ENCODE results near the gene NOTCH4. TPM values are rescaled to one million over a fixed set of nuclear protein-coding genes. Genes with fewer than 3 reads are reported as not detected.

The NOTCH4 gene
- total RNA-seq, 2 experiments from 2014 or later: 1.2 to 1.3 TPM

DNA sequence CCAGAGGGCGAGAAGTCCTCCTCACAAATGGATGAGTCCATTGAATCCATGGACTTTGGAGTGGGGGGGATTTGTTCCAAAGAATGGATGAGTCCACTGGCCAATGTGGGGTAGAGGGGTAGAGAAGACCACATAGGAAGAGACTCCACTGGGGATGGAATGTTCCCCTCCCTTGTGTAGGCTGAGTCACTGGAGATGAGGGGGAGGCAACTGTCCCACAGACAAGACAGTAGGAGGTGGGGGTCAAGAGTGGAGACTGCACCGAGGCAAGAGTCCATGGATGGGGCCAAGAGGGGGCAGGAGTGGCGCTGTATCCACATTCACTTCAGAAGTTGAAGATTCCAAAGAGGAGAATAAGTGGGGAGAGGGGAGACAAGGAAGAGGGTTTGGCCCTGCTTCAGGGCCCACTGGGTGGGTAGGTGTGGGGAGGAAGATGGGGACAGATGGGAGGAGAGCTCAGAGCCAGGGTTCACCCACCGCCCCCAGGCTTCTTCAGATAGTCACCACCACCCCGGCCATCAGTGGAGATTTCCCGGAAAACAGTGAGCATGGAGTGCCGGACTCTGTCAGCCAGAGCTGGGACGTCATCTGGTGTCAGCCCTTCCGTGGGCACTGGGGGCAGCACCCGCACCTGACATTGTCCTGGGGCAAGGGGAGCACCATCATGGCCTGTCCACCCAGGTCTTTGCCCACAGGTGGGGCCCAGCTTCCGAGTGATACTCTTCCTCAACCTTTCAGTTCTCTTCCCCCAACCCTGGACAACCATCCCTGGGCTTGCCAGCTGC lies 54.9 kb downstream of the NOTCH4 start:
- no peak for DNase-seq
- no peak for TF ChIP-seq CTCF (IDR thresholded peaks at IDR 0.05)
- H3K36me3 Mint-ChIP-seq (ENCODE audit: low read depth): peaks cover 22% of the 10 kb centered on the region
- H3K9me3 Mint-ChIP-seq: no peaks in the 10 kb centered on the region
- ChIA-PET CTCF (interaction anchor here (1.3 to 2.6 kb wide), 2 partner anchors 21 to 50 kb away, joined by 3 to 7 read pairs; partner anchors contain the start of gene PBX2), POLR2A (no interaction called here)
- intact Hi-C loops (cut with micrococcal nuclease): no loop called here
- H3K4me1 Mint-ChIP-seq (ENCODE audit: low read depth): peaks cover 22% of the 10 kb centered on the region
- H3K27me3 Mint-ChIP-seq: no peaks in the 10 kb centered on the region
- H3K4me3 Mint-ChIP-seq: no peak overlapping the region
- H3K27ac Mint-ChIP-seq: no peak overlapping the region
- peak; percentile 41 for ATAC-seq

- CTCF ChIA-PET: interaction anchor here (2.6 kb wide), 1 partner anchor 50 kb away, joined by 7 read pairs; no protein-coding TSS in a partner anchor
- no peak for DNase-seq
- POLR2A ChIA-PET: no interaction called here
Measured at GRCh38 chr6:32168350-32168749, 55.5 kb downstream of the NOTCH4 start.

DNA sequence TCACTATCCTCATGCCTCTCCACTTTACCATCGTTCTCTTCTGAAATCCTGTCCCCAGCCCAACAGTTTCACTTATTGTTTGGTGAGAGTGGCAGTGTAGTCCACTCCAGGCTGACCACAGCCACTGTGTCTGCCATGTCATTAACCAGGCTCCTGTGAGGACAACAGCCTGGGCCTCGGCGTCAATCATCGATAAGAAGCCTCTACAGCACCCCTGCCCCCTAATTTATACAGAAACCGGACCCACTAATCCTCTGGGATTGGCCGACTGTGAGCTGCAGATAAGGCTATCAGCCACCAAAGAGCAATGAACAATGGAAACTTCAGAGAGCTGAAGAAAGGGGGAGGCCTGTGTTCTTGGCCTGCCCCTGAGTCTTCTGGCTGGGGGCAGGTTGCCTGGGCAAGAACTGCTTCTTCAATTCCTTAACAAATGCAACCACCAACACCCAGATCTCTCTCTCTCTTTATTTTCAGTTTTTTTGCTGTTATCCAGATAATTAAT lies 56.1 kb downstream of the NOTCH4 start:
- DNase-seq: no peak
- ATAC-seq: no peak
- peaks cover 10% of the 10 kb centered on the region for H3K4me1 Mint-ChIP-seq (ENCODE audit: low read depth)
- intact Hi-C loops (cut with micrococcal nuclease): no loop called here
- H3K36me3 Mint-ChIP-seq (ENCODE audit: low read depth): peaks cover 26% of the 10 kb centered on the region
- ChIA-PET CTCF (interaction anchor here (2.6 kb wide), 1 partner anchor 49 kb away, joined by 7 read pairs; no protein-coding TSS in a partner anchor), POLR2A (interaction anchor here (0.8 kb wide), 1 partner anchor 9 kb away, joined by 3 read pairs; no protein-coding TSS in a partner anchor)
- no peaks in the 10 kb centered on the region for H3K9me3 Mint-ChIP-seq
- H3K27me3 Mint-ChIP-seq: no peaks in the 10 kb centered on the region
- H3K4me3 Mint-ChIP-seq: no peak overlapping the region
- no peak for TF ChIP-seq CTCF (IDR thresholded peaks at IDR 0.05)
- H3K27ac Mint-ChIP-seq: no peak overlapping the region

More at GRCh38 chr6:32168350-32168749, 55.5 kb downstream of the NOTCH4 start:
- intact Hi-C loops (cut with micrococcal nuclease): no loop called here
- Mint-ChIP-seq H3K4me3 (no peak overlapping the region), H3K4me1 (ENCODE audit: low read depth) (peaks cover 16% of the 10 kb centered on the region), H3K9me3 (no peaks in the 10 kb centered on the region), H3K27me3 (no peaks in the 10 kb centered on the region), H3K36me3 (ENCODE audit: low read depth) (peaks cover 22% of the 10 kb centered on the region), H3K27ac (no peak overlapping the region)
- TF ChIP-seq CTCF (IDR thresholded peaks at IDR 0.05): no peak
- ATAC-seq: no peak

- POLR2A ChIA-PET: interaction anchor here (0.8 kb wide), 1 partner anchor 10 kb away, joined by 3 read pairs; no protein-coding TSS in a partner anchor
- Mint-ChIP-seq H3K27ac (no peak overlapping the region), H3K4me1 (ENCODE audit: low read depth) (peaks cover 7% of the 10 kb centered on the region), H3K9me3 (no peaks in the 10 kb centered on the region), H3K36me3 (ENCODE audit: low read depth) (peaks cover 26% of the 10 kb centered on the region), H3K4me3 (no peak overlapping the region), H3K27me3 (no peaks in the 10 kb centered on the region)
- CTCF ChIA-PET: interaction anchor here (2.6 kb wide), 1 partner anchor 49 kb away, joined by 7 read pairs; no protein-coding TSS in a partner anchor
- intact Hi-C loops (cut with micrococcal nuclease): no loop called here
- no peak for DNase-seq
- TF ChIP-seq CTCF (IDR thresholded peaks at IDR 0.05): no peak
- ATAC-seq: no peak
Measured at GRCh38 chr6:32167154-32167760, 56.6 kb downstream of the NOTCH4 start.
